Body of pancreas (tissue), 4 donors: ENCODE results near the gene UBE2L5. TPM values are rescaled to one million over a fixed set of nuclear protein-coding genes. Genes with fewer than 3 reads are reported as not detected.

ENCODE experiments used
- ATAC-seq: fragments of 150-250 bp; one replicate; pipeline ENCODE4 v1.9.1; 2016
- DNase-seq, 4 donors: peaks; one replicate each; pipeline ENCODE4 v3.0.0-alpha.2; 2019
- H3K27ac ChIP-seq, 4 donors: fragments of 200-600 bp; sonication (generic); 1 replicate in 3 of 4; 2 replicates in 1 of 4; pipeline versions ENCODE4 v1.5.1 to v1.6.1; 2016 to 2019; ENCODE audit warnings: mild to moderate bottlenecking in 1 of 4, mixed read lengths in 1 of 4, moderate library complexity in 1 of 4
- H3K27me3 ChIP-seq, 2 donors: fragments of 200-600 bp; sonication (generic); one replicate each; pipeline ENCODE4 v1.6.0; 2016; ENCODE audit warnings: mild to moderate bottlenecking in 1 of 2
- H3K36me3 ChIP-seq, 2 donors: fragments of 200-600 bp; sonication (generic); replicated peaks in 1 of 2; 2 replicates each; pipeline ENCODE4 v1.5.1; 2016; ENCODE audit warnings: low read depth in 2 of 2; ENCODE audit not compliant: insufficient read depth in 1 of 2
- H3K4me1 ChIP-seq: fragments of 200-600 bp; sonication (generic); one replicate; pipeline ENCODE4 v1.6.0; 2016
- H3K4me3 ChIP-seq, 2 donors: fragments of 200-600 bp; sonication (generic); 1 replicate in 1 of 2; 2 replicates in 1 of 2; pipeline ENCODE4 v1.5.1; 2016 to 2019
- H3K9me3 ChIP-seq, 3 donors: fragments of 200-600 bp; sonication (generic); 1 replicate in 2 of 3; 2 replicates in 1 of 3; pipeline ENCODE4 v1.5.1; 2016
- POLR2A ChIP-seq, 3 donors: fragments of 450-650 bp; IDR thresholded peaks; one replicate each; pipeline ENCODE4 v1.6.1; 2016; ENCODE audit warnings: antibody characterized with exemption in 3 of 3, mild to moderate bottlenecking in 2 of 3
- WGBS, 2 donors: methylation state at CpG; one replicate each; pipeline ENCODE4 v1.1.5; 2017; 5-methylcytosine and 5-hydroxymethylcytosine counted together
- intact Hi-C: fragments of 100-400 bp; cut with DNase I; formaldehyde crosslinking; loops from one replicate; pipeline ENCODE4 v1.15.1; 2023
- total RNA-seq, 2 donors: library from RNA; depleted of rRNA; stranded (reverse); fragments of >200 nt; gene quantifications; one replicate each; pipeline ENCODE4 v1.1.0, GENCODE V29; 2016
- TF ChIP-seq, protein P1 (sequence below), 7 experiments: fragments of 450-650 bp in 4 of 7; fragments of 200-600 bp in 3 of 7; sonication (generic) in 3 of 7; IDR thresholded peaks; one replicate each; pipeline ENCODE4 v1.5.1; 2016 to 2019; ENCODE audit warnings: antibody characterized with exemption in 7 of 7

UBE2L5 gene
- total RNA-seq, 2 donors from 2014 or later: not detected

DNA sequence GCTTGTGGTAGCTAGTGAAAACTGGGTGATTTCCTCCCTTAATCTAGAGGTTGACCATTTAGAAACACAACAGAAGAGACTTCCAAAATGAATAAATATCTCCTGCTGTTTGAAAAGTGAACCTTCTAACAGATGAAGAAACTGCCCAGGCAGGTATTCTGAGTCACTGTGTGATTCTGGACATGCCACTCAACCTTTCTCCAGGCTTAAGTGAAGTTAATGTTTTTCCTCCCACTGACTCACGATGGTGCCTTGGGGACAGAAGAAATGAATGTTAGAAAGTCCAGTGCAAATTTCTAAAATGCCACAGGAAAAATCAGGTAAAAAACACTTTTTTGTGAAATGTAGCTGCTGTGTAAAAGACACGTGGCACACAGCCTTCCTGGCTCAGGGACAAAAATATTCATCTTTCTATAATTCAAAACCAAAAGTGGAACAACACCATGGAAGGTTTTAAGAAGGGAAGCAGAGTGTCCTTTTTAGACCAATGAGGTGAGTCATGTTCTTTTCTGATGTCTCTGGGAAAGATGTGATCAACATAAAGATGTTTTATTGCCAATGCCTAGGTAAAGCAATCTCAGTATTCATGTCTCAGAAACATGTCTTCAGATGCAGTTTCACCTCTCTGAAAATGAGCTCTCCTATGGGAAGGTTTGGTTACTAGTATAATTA is 9.1 kb downstream of the UBE2L5 start:
- H3K36me3 ChIP-seq: no peaks in the 10 kb centered on the region
- intact Hi-C loops: no loop called here
- no peak for TF ChIP-seq POLR2A (IDR thresholded peaks at IDR 0.05)
- TF ChIP-seq, protein P1, sequence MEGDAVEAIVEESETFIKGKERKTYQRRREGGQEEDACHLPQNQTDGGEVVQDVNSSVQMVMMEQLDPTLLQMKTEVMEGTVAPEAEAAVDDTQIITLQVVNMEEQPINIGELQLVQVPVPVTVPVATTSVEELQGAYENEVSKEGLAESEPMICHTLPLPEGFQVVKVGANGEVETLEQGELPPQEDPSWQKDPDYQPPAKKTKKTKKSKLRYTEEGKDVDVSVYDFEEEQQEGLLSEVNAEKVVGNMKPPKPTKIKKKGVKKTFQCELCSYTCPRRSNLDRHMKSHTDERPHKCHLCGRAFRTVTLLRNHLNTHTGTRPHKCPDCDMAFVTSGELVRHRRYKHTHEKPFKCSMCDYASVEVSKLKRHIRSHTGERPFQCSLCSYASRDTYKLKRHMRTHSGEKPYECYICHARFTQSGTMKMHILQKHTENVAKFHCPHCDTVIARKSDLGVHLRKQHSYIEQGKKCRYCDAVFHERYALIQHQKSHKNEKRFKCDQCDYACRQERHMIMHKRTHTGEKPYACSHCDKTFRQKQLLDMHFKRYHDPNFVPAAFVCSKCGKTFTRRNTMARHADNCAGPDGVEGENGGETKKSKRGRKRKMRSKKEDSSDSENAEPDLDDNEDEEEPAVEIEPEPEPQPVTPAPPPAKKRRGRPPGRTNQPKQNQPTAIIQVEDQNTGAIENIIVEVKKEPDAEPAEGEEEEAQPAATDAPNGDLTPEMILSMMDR (IDR thresholded peaks at IDR 0.05): no peak
- ATAC-seq (no peak), DNase-seq (no peak)
- H3K27me3 ChIP-seq: no peaks in the 10 kb centered on the region
- no peak overlapping the region for H3K27ac ChIP-seq
- no peaks in the 10 kb centered on the region for H3K4me1 ChIP-seq
- 51 to 53% methylated on average over 2 of the region's 2 CpGs for WGBS, 2 donors
- no peaks in the 10 kb centered on the region for H3K9me3 ChIP-seq
- H3K4me3 ChIP-seq: no peak overlapping the region

DNA sequence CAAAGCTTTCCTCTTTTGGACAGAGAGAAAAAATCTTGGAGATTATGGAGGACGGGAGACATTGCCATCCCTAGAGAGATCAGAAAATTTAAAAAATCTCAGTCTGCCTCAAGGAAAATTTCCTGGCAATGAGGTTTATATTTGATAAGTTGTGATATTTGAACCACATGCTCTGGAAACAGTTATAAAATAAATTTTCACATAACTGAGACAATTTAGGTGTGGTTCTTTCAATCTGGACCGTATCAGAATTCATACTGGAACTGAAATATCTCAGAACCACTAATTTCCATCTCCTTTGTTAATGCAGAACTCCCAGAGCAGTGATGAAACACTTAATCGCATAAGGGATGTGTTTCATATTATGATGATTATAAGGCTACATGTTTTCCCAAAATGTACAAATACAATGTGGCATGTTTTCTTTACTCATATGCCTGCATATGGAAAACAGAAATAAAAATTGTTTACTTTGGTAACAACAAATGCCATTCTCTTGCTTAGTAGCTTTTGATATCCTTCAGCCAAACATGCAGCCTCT is 13.7 kb downstream of the UBE2L5 start:
- Histone ChIP-seq H3K36me3 (no peaks in the 10 kb centered on the region), H3K27me3 (no peaks in the 10 kb centered on the region), H3K4me3 (no peak overlapping the region), H3K27ac (no peak overlapping the region), H3K4me1 (no peaks in the 10 kb centered on the region), H3K9me3 (no peaks in the 10 kb centered on the region)
- no peak for DNase-seq
- intact Hi-C loops: no loop called here
- ATAC-seq: no peak
- no peak for TF ChIP-seq POLR2A (IDR thresholded peaks at IDR 0.05)
- TF ChIP-seq, protein P1 (IDR thresholded peaks at IDR 0.05): no peak
- WGBS, 2 donors: 63 to 69% methylated on average over 3 of the region's 3 CpGs

DNA sequence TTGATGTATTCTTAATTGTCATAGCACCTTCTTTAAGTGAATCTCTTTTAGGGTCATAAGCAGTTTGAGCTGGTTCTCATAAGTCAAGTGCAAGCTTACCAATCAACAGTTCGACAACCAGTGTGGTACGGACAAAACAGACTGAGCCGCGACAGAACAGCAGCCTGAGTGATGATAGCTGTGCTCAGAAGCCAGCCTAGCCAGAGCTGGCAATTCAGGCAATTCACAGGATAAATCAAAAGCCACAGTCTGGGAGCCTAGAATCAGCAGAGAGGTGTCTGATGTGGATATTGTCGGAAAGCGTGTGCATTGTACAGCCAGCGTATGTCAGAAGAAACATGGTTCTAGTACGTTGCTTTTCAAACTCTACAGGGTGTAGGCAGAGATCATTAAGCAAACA is 14.9 kb downstream of the UBE2L5 start:
- Histone ChIP-seq H3K4me3 (no peak overlapping the region), H3K27me3 (no peaks in the 10 kb centered on the region), H3K27ac (no peak overlapping the region), H3K9me3 (no peaks in the 10 kb centered on the region), H3K36me3 (no peaks in the 10 kb centered on the region), H3K4me1 (peaks cover 6% of the 10 kb centered on the region)
- intact Hi-C loops: no loop called here
- TF ChIP-seq, protein P1 (IDR thresholded peaks at IDR 0.05): no peak
- no peak for TF ChIP-seq POLR2A (IDR thresholded peaks at IDR 0.05)
- DNase-seq (no peak), ATAC-seq (no peak)
- 84 to 86% methylated on average over 8 of the region's 8 CpGs for WGBS, 2 donors

DNA sequence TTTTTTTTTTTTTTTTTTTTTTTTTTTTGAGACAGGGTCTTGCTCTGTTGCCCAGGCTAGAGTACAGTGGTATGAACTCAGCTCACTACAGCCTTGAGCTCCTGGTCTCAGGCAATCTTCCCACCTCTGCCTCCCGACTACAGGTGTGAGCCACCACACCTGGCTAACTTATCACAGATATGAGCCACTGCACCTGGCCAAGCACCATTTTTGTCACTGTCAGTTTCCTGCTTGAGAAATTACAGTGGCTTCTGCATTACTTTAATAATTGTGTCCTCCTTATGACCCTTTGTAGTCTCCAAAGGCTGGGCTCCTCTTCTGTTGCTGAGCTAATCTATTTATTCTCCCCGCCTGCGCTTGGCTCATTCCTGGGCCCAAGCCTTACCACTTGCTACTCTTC is 16.0 kb downstream of the UBE2L5 start:
- 72 to 74% methylated on average over 3 of the region's 3 CpGs for WGBS, 2 donors
- Histone ChIP-seq H3K27me3 (no peaks in the 10 kb centered on the region), H3K36me3 (no peaks in the 10 kb centered on the region), H3K4me3 (no peak overlapping the region), H3K9me3 (no peaks in the 10 kb centered on the region), H3K27ac (no peak overlapping the region), H3K4me1 (peaks cover 6% of the 10 kb centered on the region)
- ATAC-seq: no peak
- DNase-seq: no peak
- TF ChIP-seq, protein P1 (IDR thresholded peaks at IDR 0.05): no peak
- TF ChIP-seq POLR2A (IDR thresholded peaks at IDR 0.05): no peak
- intact Hi-C loops: no loop called here
